ENCODE measurements around the gene ZNF524.

DNA sequence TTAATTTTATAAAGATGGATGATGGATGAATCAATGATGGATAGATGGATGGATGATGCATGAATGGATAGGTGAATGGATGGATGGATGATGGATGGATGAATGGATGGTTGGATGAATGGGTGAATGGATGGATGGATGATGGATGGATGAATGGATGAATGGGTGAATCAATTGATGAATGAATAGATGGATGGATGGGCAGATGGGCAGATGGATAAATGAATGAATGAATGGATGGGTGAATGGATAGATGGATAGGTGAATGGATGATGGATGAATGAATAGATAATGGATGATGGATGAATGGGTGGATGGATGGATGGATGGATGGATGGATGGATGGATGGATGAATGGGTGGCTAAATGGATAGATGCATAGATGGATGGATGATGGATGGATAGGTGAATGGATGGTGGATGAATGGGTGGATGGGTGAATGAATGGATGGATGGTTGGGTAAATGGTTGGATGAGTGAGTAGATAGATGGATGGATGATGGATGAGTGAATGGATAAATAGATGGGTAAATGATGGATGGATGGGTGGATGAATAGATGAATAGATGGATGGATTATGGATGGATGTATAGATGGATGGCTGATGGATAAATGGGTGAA lies 32.3 kb upstream of the ZNF524 start:
- no peak for TF ChIP-seq CTCF (IDR thresholded peaks at IDR 0.05)
- TF ChIP-seq POLR2AphosphoS5 (IDR thresholded peaks at IDR 0.05; ENCODE audit: low read depth, low read length), result no peak
- TF ChIP-seq, protein P1, sequence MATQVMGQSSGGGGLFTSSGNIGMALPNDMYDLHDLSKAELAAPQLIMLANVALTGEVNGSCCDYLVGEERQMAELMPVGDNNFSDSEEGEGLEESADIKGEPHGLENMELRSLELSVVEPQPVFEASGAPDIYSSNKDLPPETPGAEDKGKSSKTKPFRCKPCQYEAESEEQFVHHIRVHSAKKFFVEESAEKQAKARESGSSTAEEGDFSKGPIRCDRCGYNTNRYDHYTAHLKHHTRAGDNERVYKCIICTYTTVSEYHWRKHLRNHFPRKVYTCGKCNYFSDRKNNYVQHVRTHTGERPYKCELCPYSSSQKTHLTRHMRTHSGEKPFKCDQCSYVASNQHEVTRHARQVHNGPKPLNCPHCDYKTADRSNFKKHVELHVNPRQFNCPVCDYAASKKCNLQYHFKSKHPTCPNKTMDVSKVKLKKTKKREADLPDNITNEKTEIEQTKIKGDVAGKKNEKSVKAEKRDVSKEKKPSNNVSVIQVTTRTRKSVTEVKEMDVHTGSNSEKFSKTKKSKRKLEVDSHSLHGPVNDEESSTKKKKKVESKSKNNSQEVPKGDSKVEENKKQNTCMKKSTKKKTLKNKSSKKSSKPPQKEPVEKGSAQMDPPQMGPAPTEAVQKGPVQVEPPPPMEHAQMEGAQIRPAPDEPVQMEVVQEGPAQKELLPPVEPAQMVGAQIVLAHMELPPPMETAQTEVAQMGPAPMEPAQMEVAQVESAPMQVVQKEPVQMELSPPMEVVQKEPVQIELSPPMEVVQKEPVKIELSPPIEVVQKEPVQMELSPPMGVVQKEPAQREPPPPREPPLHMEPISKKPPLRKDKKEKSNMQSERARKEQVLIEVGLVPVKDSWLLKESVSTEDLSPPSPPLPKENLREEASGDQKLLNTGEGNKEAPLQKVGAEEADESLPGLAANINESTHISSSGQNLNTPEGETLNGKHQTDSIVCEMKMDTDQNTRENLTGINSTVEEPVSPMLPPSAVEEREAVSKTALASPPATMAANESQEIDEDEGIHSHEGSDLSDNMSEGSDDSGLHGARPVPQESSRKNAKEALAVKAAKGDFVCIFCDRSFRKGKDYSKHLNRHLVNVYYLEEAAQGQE (IDR thresholded peaks at IDR 0.05; ENCODE audit: insufficient read depth in 1 of 2, low read depth in 2 of 2, low read length in 1 of 2), result no peak
- TF ChIP-seq SIN3A (IDR thresholded peaks at IDR 0.05; ENCODE audit: borderline replicate concordance, insufficient read depth, low read depth, low read length), result no peak
- TF ChIP-seq TCF7L2 (IDR thresholded peaks at IDR 0.05; ENCODE audit: low read depth, low read length), result no peak

Data from Panc1 (cell line).